ENCODE results near the gene HTR4. TPM values are rescaled to one million over a fixed set of nuclear protein-coding genes. Genes with fewer than 3 reads are reported as not detected.

The HTR4 gene
- total and polyA plus RNA-seq, 2 of the 4 experiments (the other 2 are of a cell fraction) = not detected

DNA sequence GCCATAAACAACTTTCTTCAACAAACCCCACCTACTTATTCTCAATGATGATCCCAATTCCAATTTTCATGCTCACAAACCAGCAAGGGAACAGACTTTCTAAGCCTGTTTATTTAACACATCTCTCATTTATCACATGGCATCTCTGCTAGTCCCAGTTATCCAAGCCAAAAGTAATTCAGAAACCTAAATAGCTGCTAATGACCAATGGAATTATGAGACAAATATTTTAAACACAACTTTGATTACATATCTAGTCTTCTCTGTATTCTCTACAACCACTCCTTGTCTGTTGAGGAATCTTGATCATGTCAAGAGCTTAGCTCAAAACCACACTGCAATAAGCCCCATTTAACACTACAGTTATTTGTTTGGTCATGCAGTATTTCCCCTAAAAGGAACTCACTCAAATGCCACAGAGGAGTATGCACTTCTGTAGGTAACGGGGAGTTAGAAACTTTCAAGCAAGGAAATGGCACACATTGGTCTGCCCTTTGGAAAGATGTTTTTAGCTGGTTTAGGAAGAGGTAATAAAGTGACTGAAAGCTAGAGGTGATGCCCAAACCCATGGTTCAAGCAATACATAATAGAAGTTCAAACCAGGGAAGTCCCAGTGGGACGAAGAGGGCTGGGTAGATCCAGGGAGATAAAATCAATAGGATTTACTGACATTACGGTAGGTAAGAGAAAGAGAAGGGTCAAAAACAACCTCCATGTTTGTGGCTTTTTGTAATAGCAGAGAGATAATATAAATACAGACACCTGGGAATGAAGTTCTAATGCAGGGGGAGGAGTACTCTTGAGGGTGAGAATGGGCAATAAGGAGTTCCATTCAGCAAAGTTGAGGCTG lies 42.1 kb upstream of the HTR4 start (continued):
- TF ChIP-seq, protein P1, sequence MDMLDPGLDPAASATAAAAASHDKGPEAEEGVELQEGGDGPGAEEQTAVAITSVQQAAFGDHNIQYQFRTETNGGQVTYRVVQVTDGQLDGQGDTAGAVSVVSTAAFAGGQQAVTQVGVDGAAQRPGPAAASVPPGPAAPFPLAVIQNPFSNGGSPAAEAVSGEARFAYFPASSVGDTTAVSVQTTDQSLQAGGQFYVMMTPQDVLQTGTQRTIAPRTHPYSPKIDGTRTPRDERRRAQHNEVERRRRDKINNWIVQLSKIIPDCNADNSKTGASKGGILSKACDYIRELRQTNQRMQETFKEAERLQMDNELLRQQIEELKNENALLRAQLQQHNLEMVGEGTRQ (IDR thresholded peaks at IDR 0.05; ENCODE audit: low read depth, low read length) = no peak

DNA sequence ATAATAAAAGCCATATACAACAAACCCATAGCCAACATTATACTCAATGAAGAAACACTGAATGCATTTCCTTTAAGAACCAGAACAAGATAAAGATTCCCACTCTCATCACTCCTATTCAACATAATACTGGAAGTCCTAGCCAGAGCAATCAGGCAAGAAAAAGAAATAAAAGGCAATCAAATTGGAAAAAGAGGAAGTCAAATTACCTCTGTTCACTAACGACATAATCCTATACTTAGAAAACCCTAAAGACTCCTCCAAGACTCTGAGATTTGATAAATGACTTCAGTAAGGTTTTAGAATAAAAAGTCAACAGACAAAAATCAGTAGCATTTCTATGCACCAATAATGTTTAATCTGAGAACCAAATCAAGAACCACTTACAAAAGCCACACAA lies 36.6 kb upstream of the HTR4 start:
- dilution Hi-C loops (cut with HindIII; ENCODE audit: low sequenced_read_pairs, unreplicated experiment) = no loop called here
- no TSS peak for BruUV-seq (replicated peaks)
- whole genome bisulfite sequencing, 2 experiments (ENCODE audit: extremely low coverage in 2 of 2, insufficient read length in 1 of 2) = no CpG with 5 or more reads among the region's 1 CpG

More for the DNA sequence above, 36.6 kb upstream of the HTR4 start:
- no peaks in the 10 kb centered on the region for H3K36me3 ChIP-seq (ENCODE audit: control insufficient read depth, insufficient read depth, low read length)
- H2BK20ac ChIP-seq (ENCODE audit: low read depth, low read length) = no peak overlapping the region
- H3K9ac ChIP-seq (ENCODE audit: low read depth, low read length) = no peak overlapping the region
- H3K9me1 ChIP-seq (ENCODE audit: insufficient read depth, low read length) = no peaks in the 10 kb centered on the region
- DNase-seq = no peak
- H2BK5ac ChIP-seq (ENCODE audit: low read depth, low read length, poor library complexity, severe bottlenecking) = no peak overlapping the region
- ChIA-PET POLR2A (ENCODE audit: unreplicated experiment) (no interaction called here), CTCF (no interaction called here)
- no peak overlapping the region for H2BK120ac ChIP-seq (ENCODE audit: low read depth, low read length)
- no peaks in the 10 kb centered on the region for H3K27me3 ChIP-seq (ENCODE audit: control insufficient read depth, insufficient read depth, low read length)
- H3K18ac ChIP-seq (ENCODE audit: low read depth, low read length) = no peak overlapping the region
- no peak overlapping the region for H2AK9ac ChIP-seq (replicated peaks; ENCODE audit: low read depth, low read length, poor library complexity)
- no peak overlapping the region for H3K14ac ChIP-seq (replicated peaks; ENCODE audit: low read depth, low read length)
- ATAC-seq (ENCODE audit: low read depth) = no peak
- H3K23ac ChIP-seq (ENCODE audit: low read depth, low read length) = no peak overlapping the region
- H3K4me1 ChIP-seq (ENCODE audit: control insufficient read depth, insufficient read depth, low read length) = no peaks in the 10 kb centered on the region
- no peak overlapping the region for H3K27ac ChIP-seq (ENCODE audit: insufficient read depth, low read length)
- H3K4ac ChIP-seq (ENCODE audit: low read depth, low read length) = no peak overlapping the region
- H3K56ac ChIP-seq (ENCODE audit: extremely low read depth, insufficient read depth, low read length) = no peak overlapping the region
- H2AK5ac ChIP-seq (ENCODE audit: low read depth, low read length) = no peak overlapping the region
- H4K91ac ChIP-seq (ENCODE audit: insufficient read depth, low read depth, low read length) = no peak overlapping the region
- no peak overlapping the region for H3K4me3 ChIP-seq (ENCODE audit: insufficient read depth, low read depth, low read length)
- in situ Hi-C loops (cut with MboI; ENCODE audit: low sequenced_read_pairs) = no loop called here
- H3K79me1 ChIP-seq (ENCODE audit: low read depth in 1 of 2, low read length in 2 of 2) = no peaks in the 10 kb centered on the region
- no peaks in the 10 kb centered on the region for H4K20me1 ChIP-seq (ENCODE audit: insufficient read depth, low read length)
- no peak overlapping the region for H4K5ac ChIP-seq (ENCODE audit: low read depth, low read length)
- H2AFZ ChIP-seq (replicated peaks; ENCODE audit: low read length, poor library complexity) = no peak overlapping the region
- H3K9me3 ChIP-seq (ENCODE audit: control insufficient read depth, insufficient read depth, low read length) = no peaks in the 10 kb centered on the region
- no peak overlapping the region for H2BK15ac ChIP-seq (ENCODE audit: low read depth, low read length)
- no peak overlapping the region for H3K4me2 ChIP-seq (ENCODE audit: low read depth, low read length)
- intact Hi-C loops (cut with micrococcal nuclease) = no loop called here
- no peak overlapping the region for H4K8ac ChIP-seq (ENCODE audit: low read depth in 2 of 2, low read length in 2 of 2)
- TF ChIP-seq, protein P2, sequence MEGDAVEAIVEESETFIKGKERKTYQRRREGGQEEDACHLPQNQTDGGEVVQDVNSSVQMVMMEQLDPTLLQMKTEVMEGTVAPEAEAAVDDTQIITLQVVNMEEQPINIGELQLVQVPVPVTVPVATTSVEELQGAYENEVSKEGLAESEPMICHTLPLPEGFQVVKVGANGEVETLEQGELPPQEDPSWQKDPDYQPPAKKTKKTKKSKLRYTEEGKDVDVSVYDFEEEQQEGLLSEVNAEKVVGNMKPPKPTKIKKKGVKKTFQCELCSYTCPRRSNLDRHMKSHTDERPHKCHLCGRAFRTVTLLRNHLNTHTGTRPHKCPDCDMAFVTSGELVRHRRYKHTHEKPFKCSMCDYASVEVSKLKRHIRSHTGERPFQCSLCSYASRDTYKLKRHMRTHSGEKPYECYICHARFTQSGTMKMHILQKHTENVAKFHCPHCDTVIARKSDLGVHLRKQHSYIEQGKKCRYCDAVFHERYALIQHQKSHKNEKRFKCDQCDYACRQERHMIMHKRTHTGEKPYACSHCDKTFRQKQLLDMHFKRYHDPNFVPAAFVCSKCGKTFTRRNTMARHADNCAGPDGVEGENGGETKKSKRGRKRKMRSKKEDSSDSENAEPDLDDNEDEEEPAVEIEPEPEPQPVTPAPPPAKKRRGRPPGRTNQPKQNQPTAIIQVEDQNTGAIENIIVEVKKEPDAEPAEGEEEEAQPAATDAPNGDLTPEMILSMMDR (conservative IDR thresholded peaks at IDR 0.05; ENCODE audit: low read depth, low read length) = no peak
- TF ChIP-seq CHD1 (IDR thresholded peaks at IDR 0.05; ENCODE audit: low read depth, low read length) (no peak), POLR2A (IDR thresholded peaks at IDR 0.05; ENCODE audit: low read depth, low read length) (no peak), SMC3 (IDR thresholded peaks at IDR 0.05; ENCODE audit: low read depth, low read length) (no peak), RAD21 (IDR thresholded peaks at IDR 0.05; ENCODE audit: low read length) (no peak), MXI1 (IDR thresholded peaks at IDR 0.05; ENCODE audit: borderline replicate concordance, low read depth, low read length) (no peak), MAFK (IDR thresholded peaks at IDR 0.05; ENCODE audit: low read depth, low read length) (no peak)
- TF ChIP-seq, protein P1 (IDR thresholded peaks at IDR 0.05; ENCODE audit: low read depth, low read length) = no peak

Measured in IMR-90 (cell line).